SK-N-SH (cell line): ENCODE data around the gene KCNQ4. TPM values are rescaled to one million over a fixed set of nuclear protein-coding genes. Genes with fewer than 3 reads are reported as not detected.

ENCODE experiments used
- CTCF ChIA-PET: fragments of 300-600, 350-600 bp; formaldehyde crosslinking; extraction: SDS; loops from one replicate; lab custom pipeline; 2021; lab: Yijun Ruan, JAX
- POLR2A ChIA-PET: fragments of 350-600 bp; sonication (Branson Sonifier 250); formaldehyde crosslinking; extraction: SDS; loops from one replicate; lab custom pipeline; 2020; ENCODE audit warnings: antibody characterized with exemption, inconsistent platforms; lab: Yijun Ruan, JAX
- DNase-seq: peaks from one replicate; pipeline ENCODE4 v3.0.0; 2012
- H2AFZ ChIP-seq: fragments of 200-600 bp; sonication (generic); 2 replicates; pipeline ENCODE4 v1.8.1; 2016; ENCODE audit warnings: antibody characterized with exemption, mild to moderate bottlenecking, low read depth
- H3F3A ChIP-seq: fragments of 200-600 bp; sonication (generic); replicated peaks from 2 replicates; pipeline ENCODE3; 2016; ENCODE audit warnings: antibody characterized with exemption, mild to moderate bottlenecking; ENCODE audit not compliant: insufficient read depth
- H3K27ac ChIP-seq, 2 experiments: fragments of 200-500 bp in 1 of 2; fragments of 200-600 bp in 1 of 2; sonication (Bioruptor generic) in 1 of 2; sonication (generic), shearing (Covaris generic) in 1 of 2; 2 replicates each; pipeline versions ENCODE4 v1.5.1 to v1.6.1; 2014 to 2016; ENCODE audit warnings: low read depth in 2 of 2, inconsistent platforms in 1 of 2, low read length in 1 of 2, mild to moderate bottlenecking in 1 of 2, mixed read lengths in 1 of 2
- H3K27me3 ChIP-seq: fragments of 200-600 bp; sonication (generic), shearing (Covaris generic); 2 replicates; pipeline ENCODE4 v1.6.1; 2016; ENCODE audit warnings: mixed run types; ENCODE audit not compliant: insufficient read depth
- H3K36me3 ChIP-seq, 2 experiments: fragments of 200-500 bp in 1 of 2; fragments of 200-600 bp in 1 of 2; sonication (Bioruptor generic) in 1 of 2; sonication (generic) in 1 of 2; replicated peaks in 1 of 2; 2 replicates each; pipeline versions ENCODE3 to v1.5.1; 2014 to 2016; ENCODE audit warnings: low read length in 1 of 2, mild to moderate bottlenecking in 1 of 2; ENCODE audit not compliant: insufficient read depth in 2 of 2, control insufficient read depth in 1 of 2
- H3K4me1 ChIP-seq, 2 experiments: fragments of 200-500 bp in 1 of 2; fragments of 200-600 bp in 1 of 2; sonication (Bioruptor generic) in 1 of 2; sonication (generic), shearing (Covaris generic) in 1 of 2; 2 replicates each; pipeline versions ENCODE4 v1.5.1 to v1.6.1; 2014 to 2016; ENCODE audit warnings: low read depth in 1 of 2, low read length in 1 of 2, mixed run types in 1 of 2; ENCODE audit not compliant: insufficient read depth in 2 of 2, control insufficient read depth in 1 of 2
- H3K4me2 ChIP-seq: fragments of 200-600 bp; sonication (generic), shearing (Covaris generic); 2 replicates; pipeline ENCODE4 v1.6.1; 2017; ENCODE audit warnings: mixed run types
- H3K4me3 ChIP-seq, 2 experiments: fragments of 200-500 bp in 1 of 2; fragments of 200-600 bp in 1 of 2; sonication (Bioruptor generic) in 1 of 2; sonication (generic), shearing (Covaris generic) in 1 of 2; 2 replicates each; pipeline versions ENCODE4 v1.5.1 to v1.8.1; 2014 to 2016; ENCODE audit warnings: low read depth in 2 of 2, inconsistent platforms in 1 of 2, low read length in 1 of 2, mild to moderate bottlenecking in 1 of 2, mixed read lengths in 1 of 2, moderate library complexity in 1 of 2
- H3K79me2 ChIP-seq: fragments of 200-600 bp; sonication (generic); 2 replicates; pipeline ENCODE4 v1.8.1; 2017; ENCODE audit warnings: mild to moderate bottlenecking; ENCODE audit not compliant: insufficient read depth
- H3K9ac ChIP-seq: fragments of 200-600 bp; sonication (generic); 2 replicates; pipeline ENCODE4 v1.6.1; 2017; ENCODE audit warnings: mixed run types
- H3K9me2 ChIP-seq: fragments of 200-600 bp; sonication (generic); 2 replicates; pipeline ENCODE4 v1.6.1; 2017; ENCODE audit warnings: mixed run types
- H3K9me3 ChIP-seq: fragments of 200-600 bp; sonication (generic); 2 replicates; pipeline ENCODE4 v1.6.1; 2017; ENCODE audit warnings: mixed run types, mild to moderate bottlenecking, moderate library complexity
- H4K20me1 ChIP-seq: fragments of 200-600 bp; sonication (generic); 2 replicates; pipeline ENCODE4 v1.6.1; 2017; ENCODE audit warnings: mild to moderate bottlenecking, mixed run types; ENCODE audit not compliant: insufficient read depth
- ELF1 ChIP-seq: IDR thresholded peaks from 2 replicates; pipeline ENCODE4 v1.4.0; 2012
- EP300 ChIP-seq, 2 experiments: IDR thresholded peaks; 2 replicates each; pipeline versions ENCODE4 v1.4.0 to v1.6.1; 2012; ENCODE audit warnings: borderline replicate concordance in 1 of 2, low read depth in 1 of 2, low read length in 1 of 2
- FOSL2 ChIP-seq: IDR thresholded peaks from 2 replicates; pipeline ENCODE4 v1.4.0; 2012; ENCODE audit warnings: low read depth, mild to moderate bottlenecking, moderate library complexity, borderline replicate concordance
- FOXM1 ChIP-seq: IDR thresholded peaks from 2 replicates; pipeline ENCODE4 v1.4.0; 2012; ENCODE audit warnings: low read depth, mild to moderate bottlenecking
- GATA2 ChIP-seq: sonication (generic); formaldehyde crosslinking; IDR thresholded peaks from 2 replicates; pipeline ENCODE4 v1.5.0; 2020; ENCODE audit warnings: mild to moderate bottlenecking, missing genetic modification reagents
- JUND ChIP-seq: IDR thresholded peaks from 2 replicates; pipeline ENCODE4 v1.4.0; 2012
- MEF2A ChIP-seq: IDR thresholded peaks from 2 replicates; pipeline ENCODE4 v1.4.0; 2012; ENCODE audit warnings: low read depth, borderline replicate concordance
- MXI1 ChIP-seq: IDR thresholded peaks from 2 replicates; pipeline ENCODE4 v1.6.1; 2012; ENCODE audit warnings: mild to moderate bottlenecking, low read depth, low read length, improper control_type of control experiment
- NFIC ChIP-seq: IDR thresholded peaks from 2 replicates; pipeline ENCODE4 v1.4.0; 2012; ENCODE audit warnings: borderline replicate concordance
- NRF1 ChIP-seq: IDR thresholded peaks from 2 replicates; pipeline ENCODE4 v1.6.1; 2012; ENCODE audit warnings: low read depth, mild to moderate bottlenecking, low read length
- RAD21 ChIP-seq: IDR thresholded peaks from 2 replicates; pipeline ENCODE4 v1.6.1; 2012; ENCODE audit warnings: mild to moderate bottlenecking, low read length
- RCOR1 ChIP-seq: fragments of 150-350 bp; IDR thresholded peaks from 2 replicates; pipeline ENCODE4 v1.6.1; 2017; ENCODE audit warnings: antibody characterized with exemption, low read length
- RFX5 ChIP-seq: IDR thresholded peaks from 2 replicates; pipeline ENCODE4 v1.6.1; 2012; ENCODE audit warnings: mild to moderate bottlenecking, improper control_type of control experiment, low read length
- SIN3A ChIP-seq: IDR thresholded peaks from 2 replicates; pipeline ENCODE4 v1.6.1; 2012; ENCODE audit warnings: low read depth, mild to moderate bottlenecking, low read length, moderate library complexity, borderline replicate concordance
- TAF1 ChIP-seq: IDR thresholded peaks from 2 replicates; pipeline ENCODE4 v1.6.1; 2012; ENCODE audit warnings: low read depth, mild to moderate bottlenecking, low read length, moderate library complexity, borderline replicate concordance
- TCF12 ChIP-seq: IDR thresholded peaks from 2 replicates; pipeline ENCODE4 v1.4.0; 2012
- TEAD4 ChIP-seq: IDR thresholded peaks from 2 replicates; pipeline ENCODE4 v1.4.0; 2012; ENCODE audit warnings: mild to moderate bottlenecking, borderline replicate concordance; ENCODE audit not compliant: insufficient read depth
- WGBS: methylation state at CpG from one replicate; pipeline ENCODE4 v1.1.6; 2017; ENCODE audit warnings: low lambda C conversion rate; 5-methylcytosine and 5-hydroxymethylcytosine counted together
- polyA plus RNA-seq, 3 experiments: library from polyadenylated mRNA; depleted of rRNA; stranded (reverse); fragments of >200 nt; gene quantifications; 2 replicates each; pipeline ENCODE4 v1.2.3, GENCODE V29; 2012
- TF ChIP-seq, protein P1 (sequence below): fragments of 150-350 bp; IDR thresholded peaks from 2 replicates; pipeline ENCODE4 v1.6.1; 2017; ENCODE audit warnings: antibody characterized with exemption, low read length, low read depth, borderline replicate concordance
- TF ChIP-seq, protein P2 (sequence below): IDR thresholded peaks from 2 replicates; pipeline ENCODE4 v1.6.1; 2012; ENCODE audit warnings: mild to moderate bottlenecking, low read depth, low read length, moderate library complexity
- TF ChIP-seq, protein P3 (sequence below): fragments of 200-600 bp; sonication (generic); IDR thresholded peaks from 2 replicates; pipeline ENCODE4 v1.6.1; 2017; ENCODE audit warnings: antibody characterized with exemption, mild to moderate bottlenecking, moderate library complexity

KCNQ4 gene
- polyA plus RNA-seq, 1 of the 3 experiments (the other 2 are of a cell fraction): 0.15 TPM

DNA sequence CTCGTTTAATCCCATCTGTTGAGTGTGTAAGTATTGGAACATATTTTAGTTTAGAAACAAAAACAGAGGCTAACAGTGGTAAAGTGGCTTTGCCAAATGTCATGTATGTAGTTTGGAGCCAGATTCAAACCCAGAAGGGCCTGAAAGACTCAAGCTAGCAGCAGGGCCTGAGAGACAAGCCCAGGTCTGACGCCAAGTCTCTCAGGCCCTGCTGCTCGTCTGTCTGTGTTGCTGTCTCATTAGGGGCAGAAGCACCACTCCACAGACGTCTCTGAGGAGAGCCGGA, 70.2 kb downstream of the KCNQ4 start:
- no peak for DNase-seq
- H3K27ac ChIP-seq: no peak overlapping the region
- no peaks in the 10 kb centered on the region; a peak in 1 of 4 replicates for H3K4me1 ChIP-seq
- H3K27me3 ChIP-seq: no peaks in the 10 kb centered on the region
- WGBS: 85% methylated on average over 4 of the region's 5 CpGs
- H3K9me2 ChIP-seq: no peaks in the 10 kb centered on the region
- no peak overlapping the region for H3K4me3 ChIP-seq
- ChIA-PET POLR2A (no interaction called here), CTCF (interaction anchor here (1.1 to 17.4 kb wide), 5 partner anchors 8 to 241 kb away, joined by 3 to 339 read pairs (median 3); partner anchors contain the start of gene CITED4)
- no peak overlapping the region for H3K4me2 ChIP-seq
- no peak for TF ChIP-seq NFIC
- no peak for TF ChIP-seq GATA2 (CRISPR knock-in tag)
- no peak for TF ChIP-seq TCF12
- no peak for TF ChIP-seq TAF1
- no peak for TF ChIP-seq MEF2A
- no peak for TF ChIP-seq ELF1
- TF ChIP-seq EP300 (IDR thresholded peaks at IDR 0.05; ENCODE audit: borderline replicate concordance in 1 of 2, low read depth in 1 of 2, low read length in 1 of 2): no peak
- no peak for TF ChIP-seq JUND
- TF ChIP-seq MXI1: no peak
- TF ChIP-seq FOXM1: no peak
- no peak for TF ChIP-seq FOSL2
- no peak for TF ChIP-seq TEAD4
- TF ChIP-seq RFX5: no peak
- TF ChIP-seq, protein P1, sequence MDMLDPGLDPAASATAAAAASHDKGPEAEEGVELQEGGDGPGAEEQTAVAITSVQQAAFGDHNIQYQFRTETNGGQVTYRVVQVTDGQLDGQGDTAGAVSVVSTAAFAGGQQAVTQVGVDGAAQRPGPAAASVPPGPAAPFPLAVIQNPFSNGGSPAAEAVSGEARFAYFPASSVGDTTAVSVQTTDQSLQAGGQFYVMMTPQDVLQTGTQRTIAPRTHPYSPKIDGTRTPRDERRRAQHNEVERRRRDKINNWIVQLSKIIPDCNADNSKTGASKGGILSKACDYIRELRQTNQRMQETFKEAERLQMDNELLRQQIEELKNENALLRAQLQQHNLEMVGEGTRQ: no peak
- TF ChIP-seq, protein P2, sequence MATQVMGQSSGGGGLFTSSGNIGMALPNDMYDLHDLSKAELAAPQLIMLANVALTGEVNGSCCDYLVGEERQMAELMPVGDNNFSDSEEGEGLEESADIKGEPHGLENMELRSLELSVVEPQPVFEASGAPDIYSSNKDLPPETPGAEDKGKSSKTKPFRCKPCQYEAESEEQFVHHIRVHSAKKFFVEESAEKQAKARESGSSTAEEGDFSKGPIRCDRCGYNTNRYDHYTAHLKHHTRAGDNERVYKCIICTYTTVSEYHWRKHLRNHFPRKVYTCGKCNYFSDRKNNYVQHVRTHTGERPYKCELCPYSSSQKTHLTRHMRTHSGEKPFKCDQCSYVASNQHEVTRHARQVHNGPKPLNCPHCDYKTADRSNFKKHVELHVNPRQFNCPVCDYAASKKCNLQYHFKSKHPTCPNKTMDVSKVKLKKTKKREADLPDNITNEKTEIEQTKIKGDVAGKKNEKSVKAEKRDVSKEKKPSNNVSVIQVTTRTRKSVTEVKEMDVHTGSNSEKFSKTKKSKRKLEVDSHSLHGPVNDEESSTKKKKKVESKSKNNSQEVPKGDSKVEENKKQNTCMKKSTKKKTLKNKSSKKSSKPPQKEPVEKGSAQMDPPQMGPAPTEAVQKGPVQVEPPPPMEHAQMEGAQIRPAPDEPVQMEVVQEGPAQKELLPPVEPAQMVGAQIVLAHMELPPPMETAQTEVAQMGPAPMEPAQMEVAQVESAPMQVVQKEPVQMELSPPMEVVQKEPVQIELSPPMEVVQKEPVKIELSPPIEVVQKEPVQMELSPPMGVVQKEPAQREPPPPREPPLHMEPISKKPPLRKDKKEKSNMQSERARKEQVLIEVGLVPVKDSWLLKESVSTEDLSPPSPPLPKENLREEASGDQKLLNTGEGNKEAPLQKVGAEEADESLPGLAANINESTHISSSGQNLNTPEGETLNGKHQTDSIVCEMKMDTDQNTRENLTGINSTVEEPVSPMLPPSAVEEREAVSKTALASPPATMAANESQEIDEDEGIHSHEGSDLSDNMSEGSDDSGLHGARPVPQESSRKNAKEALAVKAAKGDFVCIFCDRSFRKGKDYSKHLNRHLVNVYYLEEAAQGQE: no peak
- H3K36me3 ChIP-seq: no peaks in the 10 kb centered on the region
- H2AFZ ChIP-seq: no peak overlapping the region
- no peaks in the 10 kb centered on the region for H3K9me3 ChIP-seq
- no peak overlapping the region for H3K9ac ChIP-seq
- H3F3A ChIP-seq: peaks cover 3% of the 10 kb centered on the region
- H3K79me2 ChIP-seq: no peaks in the 10 kb centered on the region
- no peaks in the 10 kb centered on the region for H4K20me1 ChIP-seq

DNA sequence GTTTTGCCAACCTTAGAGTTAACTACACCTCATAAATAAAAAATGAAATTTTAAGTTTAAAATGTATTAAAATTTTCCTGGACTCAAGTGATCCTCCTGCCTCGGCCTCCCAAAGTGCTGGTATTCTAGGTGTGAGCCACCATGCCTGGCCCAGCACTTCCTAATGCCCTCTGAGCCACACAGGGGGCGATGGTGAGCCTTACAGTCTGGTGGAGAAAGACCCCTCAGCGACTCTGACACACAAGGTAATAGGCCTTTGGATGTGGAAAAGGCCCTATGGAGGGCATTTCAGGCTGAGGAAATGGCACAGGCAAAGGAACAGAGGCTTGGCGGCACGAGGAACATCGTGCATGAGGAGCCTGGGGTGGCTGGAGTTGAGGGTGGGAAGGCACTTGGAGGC, 71.9 kb downstream of the KCNQ4 start:
- POLR2A ChIA-PET: no interaction called here
- WGBS: 86% methylated on average over 6 of the region's 6 CpGs
- H3K27me3 ChIP-seq: no peaks in the 10 kb centered on the region
- peaks cover 3% of the 10 kb centered on the region for H3F3A ChIP-seq
- CTCF ChIA-PET: interaction anchor here (1.0 to 17.4 kb wide), 5 partner anchors 27 to 178 kb away, joined by 3 to 339 read pairs (median 4); no protein-coding TSS in a partner anchor
- no peaks in the 10 kb centered on the region for H3K9me2 ChIP-seq
- H2AFZ ChIP-seq: no peak overlapping the region
- no peak for DNase-seq
- no peaks in the 10 kb centered on the region for H3K4me1 ChIP-seq
- no peak for TF ChIP-seq ELF1
- TF ChIP-seq, protein P3, sequence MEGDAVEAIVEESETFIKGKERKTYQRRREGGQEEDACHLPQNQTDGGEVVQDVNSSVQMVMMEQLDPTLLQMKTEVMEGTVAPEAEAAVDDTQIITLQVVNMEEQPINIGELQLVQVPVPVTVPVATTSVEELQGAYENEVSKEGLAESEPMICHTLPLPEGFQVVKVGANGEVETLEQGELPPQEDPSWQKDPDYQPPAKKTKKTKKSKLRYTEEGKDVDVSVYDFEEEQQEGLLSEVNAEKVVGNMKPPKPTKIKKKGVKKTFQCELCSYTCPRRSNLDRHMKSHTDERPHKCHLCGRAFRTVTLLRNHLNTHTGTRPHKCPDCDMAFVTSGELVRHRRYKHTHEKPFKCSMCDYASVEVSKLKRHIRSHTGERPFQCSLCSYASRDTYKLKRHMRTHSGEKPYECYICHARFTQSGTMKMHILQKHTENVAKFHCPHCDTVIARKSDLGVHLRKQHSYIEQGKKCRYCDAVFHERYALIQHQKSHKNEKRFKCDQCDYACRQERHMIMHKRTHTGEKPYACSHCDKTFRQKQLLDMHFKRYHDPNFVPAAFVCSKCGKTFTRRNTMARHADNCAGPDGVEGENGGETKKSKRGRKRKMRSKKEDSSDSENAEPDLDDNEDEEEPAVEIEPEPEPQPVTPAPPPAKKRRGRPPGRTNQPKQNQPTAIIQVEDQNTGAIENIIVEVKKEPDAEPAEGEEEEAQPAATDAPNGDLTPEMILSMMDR: peak; percentile 44
- no peak for TF ChIP-seq SIN3A
- TF ChIP-seq RCOR1: no peak
- TF ChIP-seq RAD21: peak; percentile 10; the same call in 1 of the 2 replicates
- no peak for TF ChIP-seq NRF1
- H3K4me2 ChIP-seq: no peak overlapping the region
- no peak overlapping the region for H3K27ac ChIP-seq
- no peaks in the 10 kb centered on the region for H3K9me3 ChIP-seq
- no peaks in the 10 kb centered on the region for H4K20me1 ChIP-seq
- H3K79me2 ChIP-seq: no peaks in the 10 kb centered on the region
- H3K9ac ChIP-seq: no peak overlapping the region
- no peak overlapping the region for H3K4me3 ChIP-seq
- H3K36me3 ChIP-seq: no peaks in the 10 kb centered on the region
